Lower lobe of right lung (tissue), 2 donors: ENCODE data around the gene KCNQ4. TPM values are rescaled to one million over a fixed set of nuclear protein-coding genes. Genes with fewer than 3 reads are reported as not detected.

Experiments
- ATAC-seq, 2 donors: fragments of 200-7000 bp; cut with Tn5 transposase; one replicate each; pipeline ENCODE4 v1.9.1; 2020 to 2022; ENCODE audit warnings: mild to moderate bottlenecking in 2 of 2, moderate library complexity in 2 of 2
- DNase-seq: peaks from one replicate; pipeline ENCODE4 v3.0.0-alpha.2; 2020
- H3K27ac ChIP-seq: fragments of 200-600 bp; one replicate; pipeline ENCODE4 v1.8.0; 2022
- H3K27me3 ChIP-seq: fragments of 200-600 bp; one replicate; pipeline ENCODE4 v1.8.0; 2022; ENCODE audit warnings: low read depth
- H3K36me3 ChIP-seq: fragments of 200-600 bp; one replicate; pipeline ENCODE4 v1.8.0; 2022; ENCODE audit warnings: mild to moderate bottlenecking
- H3K4me1 ChIP-seq: fragments of 200-600 bp; one replicate; pipeline ENCODE4 v1.8.0; 2022
- H3K4me3 ChIP-seq: fragments of 200-600 bp; one replicate; pipeline ENCODE4 v1.8.0; 2022; ENCODE audit warnings: mild to moderate bottlenecking
- H3K9me3 ChIP-seq: fragments of 200-600 bp; one replicate; pipeline ENCODE4 v1.8.0; 2022
- CTCF ChIP-seq: fragments of 200-600 bp; IDR thresholded peaks from one replicate; pipeline ENCODE4 v1.8.0; 2022; ENCODE audit warnings: antibody characterized with exemption, mild to moderate bottlenecking
- intact Hi-C: fragments of 100-400 bp; cut with DNase I; formaldehyde crosslinking; loops from one replicate; pipeline ENCODE4 v1.11.0; 2022
- total RNA-seq: library from RNA; stranded (reverse); fragmentation: NEBNext Ultra II Directional; extraction: Animal tissue kit (Norgen Biotek cat#: 25700); gene quantifications from one replicate; pipeline ENCODE4 v1.2.1, GENCODE V29; 2021
- donor health status: DM: no; HTN: yes; CAD: no; lungs with severe emphysema.

Gene KCNQ4
- total RNA-seq, 1 donor from 2014 or later = 0.89 TPM

GRCh38 chr1:40876891-40877290 is 93.3 kb downstream of the KCNQ4 start:
- ATAC-seq (no peak), DNase-seq (no peak)
- Histone ChIP-seq H3K27ac (no peak overlapping the region), H3K4me3 (no peak overlapping the region), H3K36me3 (no peaks in the 10 kb centered on the region), H3K4me1 (peaks cover 29% of the 10 kb centered on the region), H3K9me3 (peaks cover 12% of the 10 kb centered on the region), H3K27me3 (no peaks in the 10 kb centered on the region)
- no peak for TF ChIP-seq CTCF
- intact Hi-C loops = no loop called here

GRCh38 chr1:40877698-40878097 is 94.1 kb downstream of the KCNQ4 start:
- Histone ChIP-seq H3K36me3 (no peaks in the 10 kb centered on the region), H3K27me3 (peaks cover 3% of the 10 kb centered on the region), H3K9me3 (peaks cover 12% of the 10 kb centered on the region), H3K27ac (no peak overlapping the region), H3K4me3 (no peak overlapping the region), H3K4me1 (peaks cover 22% of the 10 kb centered on the region)
- DNase-seq = no peak
- no peak for TF ChIP-seq CTCF
- intact Hi-C loops = no loop called here
- ATAC-seq = peak; percentile 49 to 66

DNA sequence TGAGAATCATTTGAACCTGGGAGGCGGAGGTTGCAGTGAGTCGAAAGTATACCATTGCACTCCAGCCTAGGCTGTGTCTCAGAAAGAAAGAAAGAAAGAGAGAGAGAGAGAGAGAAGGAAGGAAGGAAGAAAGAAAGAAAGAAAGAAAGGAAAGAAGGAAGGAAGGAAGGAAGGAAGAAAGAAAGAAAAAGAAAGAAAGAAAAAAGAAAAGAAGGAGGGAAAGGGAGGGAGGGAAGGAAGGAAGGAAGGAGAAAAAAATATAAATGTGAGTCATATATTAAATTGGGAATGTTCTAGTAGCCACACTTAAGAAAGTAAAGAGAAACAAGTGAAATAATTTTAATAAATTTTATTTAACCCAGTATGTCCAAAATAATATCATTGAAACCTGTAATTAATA is 95.3 kb downstream of the KCNQ4 start:
- Histone ChIP-seq H3K36me3 (no peaks in the 10 kb centered on the region), H3K27ac (no peak overlapping the region), H3K4me3 (no peak overlapping the region), H3K4me1 (peaks cover 25% of the 10 kb centered on the region), H3K27me3 (peaks cover 15% of the 10 kb centered on the region), H3K9me3 (peaks cover 12% of the 10 kb centered on the region)
- intact Hi-C loops = no loop called here
- no peak for TF ChIP-seq CTCF
- ATAC-seq (no peak), DNase-seq (no peak)

DNA sequence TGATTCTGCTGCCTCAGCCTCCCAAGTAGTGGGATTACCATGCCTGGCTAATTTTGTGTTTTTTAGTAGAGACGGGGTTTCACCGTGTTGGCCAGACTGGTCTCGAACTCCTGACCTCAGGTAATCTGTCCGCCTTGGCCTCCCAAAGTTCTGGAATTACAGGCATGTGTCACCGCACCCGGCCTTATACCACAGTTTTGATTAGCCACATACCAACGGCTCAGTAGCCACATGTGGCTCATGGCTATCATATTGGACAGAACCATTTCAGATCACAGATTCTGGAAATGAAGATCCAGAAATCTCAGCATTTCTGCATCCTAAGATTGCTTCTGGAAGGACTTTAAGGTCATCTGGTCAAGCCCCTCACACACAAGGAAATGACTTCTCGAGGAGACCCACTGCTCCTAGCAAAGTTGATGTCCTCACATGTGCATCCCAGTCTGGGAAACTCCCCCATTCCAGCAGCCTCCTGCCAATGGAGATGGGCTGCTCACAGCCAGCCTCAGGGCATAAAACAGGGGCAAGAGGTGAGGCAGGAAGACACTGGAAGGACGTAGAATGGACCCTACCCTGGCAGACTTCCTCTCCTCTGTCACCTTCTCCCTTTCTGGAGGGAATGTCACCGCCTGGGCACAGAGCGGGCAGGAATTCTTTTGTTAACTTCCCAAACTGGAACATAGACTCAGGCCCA is 96.0 kb downstream of the KCNQ4 start:
- no peak for DNase-seq
- no peak for ATAC-seq
- Histone ChIP-seq H3K4me1 (peaks cover 28% of the 10 kb centered on the region), H3K4me3 (no peak overlapping the region), H3K36me3 (no peaks in the 10 kb centered on the region), H3K9me3 (peaks cover 12% of the 10 kb centered on the region), H3K27me3 (peaks cover 22% of the 10 kb centered on the region), H3K27ac (no peak overlapping the region)
- no peak for TF ChIP-seq CTCF
- intact Hi-C loops = no loop called here

- no peak for TF ChIP-seq CTCF
- intact Hi-C loops = no loop called here
- DNase-seq (no peak), ATAC-seq (peak in 1 of 2 donors; percentile 41)
- no peak overlapping the region for H3K27ac ChIP-seq
- H3K4me3 ChIP-seq = no peak overlapping the region
- H3K27me3 ChIP-seq = peaks cover 31% of the 10 kb centered on the region
- peaks cover 9% of the 10 kb centered on the region for H3K9me3 ChIP-seq
- peaks cover 19% of the 10 kb centered on the region for H3K4me1 ChIP-seq
- no peaks in the 10 kb centered on the region for H3K36me3 ChIP-seq
Measured at GRCh38 chr1:40880813-40881549, 97.4 kb downstream of the KCNQ4 start.
